Measurements from ENCODE around the gene SLC22A7. TPM values are rescaled to one million over a fixed set of nuclear protein-coding genes. Genes with fewer than 3 reads are reported as not detected.
A peak's percentile ranks its signal among the peaks of the same experiment; 100 is the strongest.

SLC22A7 gene
- total RNA-seq, 1 experiment from 2014 or later, result not detected

DNA sequence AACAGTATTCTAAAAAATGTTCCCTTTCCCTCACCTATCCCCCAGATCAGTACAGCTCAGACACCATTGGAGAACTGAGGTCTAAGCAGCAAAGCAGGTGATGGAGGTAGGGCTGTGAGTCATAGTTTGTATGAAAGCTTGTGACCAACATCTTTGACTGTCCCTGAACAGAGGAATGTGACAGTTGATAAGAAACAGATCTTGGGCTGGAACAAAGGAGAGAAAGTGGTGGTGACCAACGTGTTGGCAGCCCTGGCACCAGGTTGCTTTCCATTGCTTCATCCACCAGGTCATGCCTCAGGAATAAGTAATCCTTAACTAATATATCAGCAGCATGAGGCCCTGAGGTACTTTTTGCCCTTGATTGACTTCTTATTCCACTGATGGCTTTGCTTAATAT, 30.5 kb downstream of the SLC22A7 start:
- ChIA-PET POLR2A (ENCODE audit: unreplicated experiment) (interaction anchor here (0.5 kb wide), 2 partner anchors 99 to 576 kb away, joined by 4 to 13 read pairs; no protein-coding TSS in a partner anchor), CTCF (interaction anchor here (0.6 kb wide), 1 partner anchor 148 kb away, joined by 3 read pairs; no protein-coding TSS in a partner anchor)
- no TSS peak for BruUV-seq (replicated peaks)
- H3K27ac ChIP-seq, result no peak overlapping the region
- H3K4me1 ChIP-seq (replicated peaks; ENCODE audit: insufficient read depth), result peaks cover 14% of the 10 kb centered on the region
- H3K9me3 ChIP-seq (ENCODE audit: insufficient read depth, low read depth), result no peaks in the 10 kb centered on the region
- no peaks in the 10 kb centered on the region for H3K27me3 ChIP-seq (ENCODE audit: insufficient read depth, low read depth)
- H3K4me2 ChIP-seq, result no peak overlapping the region
- intact Hi-C loops (cut with micrococcal nuclease; ENCODE audit: unreplicated experiment), result loop anchor here (10.0 kb wide), 1 partner anchor 424 kb away; no protein-coding TSS in a partner anchor
- no peaks in the 10 kb centered on the region for H4K20me1 ChIP-seq (ENCODE audit: insufficient read depth)
- no peak overlapping the region for H3K4me3 ChIP-seq
- peak; percentile 31 to 68 for DNase-seq
- H3F3A ChIP-seq (ENCODE audit: insufficient read depth, low read depth), result no peaks in the 10 kb centered on the region
- H2AFZ ChIP-seq, result no peak overlapping the region
- no peak for TF ChIP-seq EZH2 (IDR thresholded peaks at IDR 0.05; ENCODE audit: low read depth)
- TF ChIP-seq, protein P1, sequence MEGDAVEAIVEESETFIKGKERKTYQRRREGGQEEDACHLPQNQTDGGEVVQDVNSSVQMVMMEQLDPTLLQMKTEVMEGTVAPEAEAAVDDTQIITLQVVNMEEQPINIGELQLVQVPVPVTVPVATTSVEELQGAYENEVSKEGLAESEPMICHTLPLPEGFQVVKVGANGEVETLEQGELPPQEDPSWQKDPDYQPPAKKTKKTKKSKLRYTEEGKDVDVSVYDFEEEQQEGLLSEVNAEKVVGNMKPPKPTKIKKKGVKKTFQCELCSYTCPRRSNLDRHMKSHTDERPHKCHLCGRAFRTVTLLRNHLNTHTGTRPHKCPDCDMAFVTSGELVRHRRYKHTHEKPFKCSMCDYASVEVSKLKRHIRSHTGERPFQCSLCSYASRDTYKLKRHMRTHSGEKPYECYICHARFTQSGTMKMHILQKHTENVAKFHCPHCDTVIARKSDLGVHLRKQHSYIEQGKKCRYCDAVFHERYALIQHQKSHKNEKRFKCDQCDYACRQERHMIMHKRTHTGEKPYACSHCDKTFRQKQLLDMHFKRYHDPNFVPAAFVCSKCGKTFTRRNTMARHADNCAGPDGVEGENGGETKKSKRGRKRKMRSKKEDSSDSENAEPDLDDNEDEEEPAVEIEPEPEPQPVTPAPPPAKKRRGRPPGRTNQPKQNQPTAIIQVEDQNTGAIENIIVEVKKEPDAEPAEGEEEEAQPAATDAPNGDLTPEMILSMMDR (conservative IDR thresholded peaks at IDR 0.05), result no peak
- no peaks in the 10 kb centered on the region for H3K9me2 ChIP-seq (ENCODE audit: insufficient read depth)
- H3K36me3 ChIP-seq (ENCODE audit: low read depth), result no peaks in the 10 kb centered on the region
- no peaks in the 10 kb centered on the region for H3K79me2 ChIP-seq (ENCODE audit: low read depth)

DNA sequence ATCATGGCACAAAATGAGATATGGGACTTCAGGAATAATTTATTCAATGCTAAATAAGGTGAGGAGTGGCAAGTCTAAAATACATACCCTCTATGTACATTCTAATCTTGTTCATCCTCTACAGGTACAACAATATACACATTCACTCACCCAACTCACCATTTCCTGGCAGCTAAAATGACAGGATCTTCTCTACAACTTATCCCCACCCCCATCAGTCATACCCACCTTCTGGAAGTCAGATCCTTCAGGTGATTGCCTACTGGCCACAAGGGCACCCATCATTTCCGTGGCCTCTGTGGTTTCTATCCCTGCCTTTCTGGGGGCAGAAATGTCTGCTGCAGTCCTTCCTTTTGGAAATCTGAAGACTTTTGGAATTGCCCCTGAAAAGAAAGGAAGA, 33.4 kb downstream of the SLC22A7 start:
- ChIA-PET CTCF (no interaction called here), POLR2A (ENCODE audit: unreplicated experiment) (no interaction called here)
- intact Hi-C loops (cut with micrococcal nuclease; ENCODE audit: unreplicated experiment), result no loop called here

DNA sequence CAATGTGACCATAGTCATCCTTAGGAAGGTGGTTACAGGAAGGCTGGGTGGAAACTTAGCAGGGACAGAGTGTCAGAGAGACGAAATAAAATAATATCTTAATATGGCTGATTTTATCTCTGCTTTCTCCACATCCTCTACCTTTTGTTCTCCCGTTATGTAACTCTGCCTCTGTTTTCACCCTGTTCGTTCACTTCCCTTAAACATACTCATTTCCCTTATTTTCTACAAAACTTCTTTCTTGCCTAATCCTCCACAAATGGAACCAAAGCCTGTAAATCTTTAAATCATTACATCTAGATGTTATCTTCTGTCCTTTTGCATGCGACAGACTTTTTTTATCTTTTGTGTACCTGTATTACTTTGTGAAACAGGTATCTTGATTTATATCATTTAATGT, 33.8 kb downstream of the SLC22A7 start:
- no peaks in the 10 kb centered on the region for H3K9me2 ChIP-seq (ENCODE audit: insufficient read depth)
- no peaks in the 10 kb centered on the region for H4K20me1 ChIP-seq (ENCODE audit: insufficient read depth)
- no peak overlapping the region for H3K27ac ChIP-seq
- ChIA-PET POLR2A (ENCODE audit: unreplicated experiment) (no interaction called here), CTCF (no interaction called here)
- intact Hi-C loops (cut with micrococcal nuclease; ENCODE audit: unreplicated experiment), result no loop called here
- H3K79me2 ChIP-seq (ENCODE audit: low read depth), result no peaks in the 10 kb centered on the region
- no peak overlapping the region for H3K4me2 ChIP-seq
- no peak overlapping the region for H2AFZ ChIP-seq
- DNase-seq, result no peak
- peaks cover 14% of the 10 kb centered on the region for H3K4me1 ChIP-seq (replicated peaks; ENCODE audit: insufficient read depth)
- H3K36me3 ChIP-seq (ENCODE audit: low read depth), result no peaks in the 10 kb centered on the region
- no TSS peak for BruUV-seq (replicated peaks)
- TF ChIP-seq EZH2 (IDR thresholded peaks at IDR 0.05; ENCODE audit: low read depth), result no peak
- TF ChIP-seq, protein P1 (conservative IDR thresholded peaks at IDR 0.05), result no peak
- no peaks in the 10 kb centered on the region for H3K9me3 ChIP-seq (ENCODE audit: insufficient read depth, low read depth)
- no peaks in the 10 kb centered on the region for H3F3A ChIP-seq (ENCODE audit: insufficient read depth, low read depth)
- H3K27me3 ChIP-seq (ENCODE audit: insufficient read depth, low read depth), result no peaks in the 10 kb centered on the region
- no peak overlapping the region for H3K4me3 ChIP-seq

More for the DNA sequence above, 33.4 kb downstream of the SLC22A7 start:
- no TSS peak for BruUV-seq (replicated peaks)
- no peaks in the 10 kb centered on the region for H3K27me3 ChIP-seq (ENCODE audit: insufficient read depth, low read depth)
- no peak overlapping the region for H3K4me3 ChIP-seq
- peaks cover 14% of the 10 kb centered on the region for H3K4me1 ChIP-seq (replicated peaks; ENCODE audit: insufficient read depth)
- H3K9me2 ChIP-seq (ENCODE audit: insufficient read depth), result no peaks in the 10 kb centered on the region
- H3K27ac ChIP-seq, result no peak overlapping the region
- no peak for DNase-seq
- H3K4me2 ChIP-seq, result no peak overlapping the region
- no peaks in the 10 kb centered on the region for H4K20me1 ChIP-seq (ENCODE audit: insufficient read depth)
- H3K79me2 ChIP-seq (ENCODE audit: low read depth), result no peaks in the 10 kb centered on the region
- H2AFZ ChIP-seq, result no peak overlapping the region
- H3F3A ChIP-seq (ENCODE audit: insufficient read depth, low read depth), result no peaks in the 10 kb centered on the region
- H3K9me3 ChIP-seq (ENCODE audit: insufficient read depth, low read depth), result no peaks in the 10 kb centered on the region
- TF ChIP-seq, protein P1 (conservative IDR thresholded peaks at IDR 0.05), result no peak
- TF ChIP-seq EZH2 (IDR thresholded peaks at IDR 0.05; ENCODE audit: low read depth), result no peak
- no peaks in the 10 kb centered on the region for H3K36me3 ChIP-seq (ENCODE audit: low read depth)

All from PC-9 (cell line).